ENCODE results near the gene ESRRG.

The ESRRG gene

GRCh38 chr1:216457356-216457755 is 265.9 kb downstream of the ESRRG start:
- no peak for DNase-seq

- no peak for DNase-seq
Measured at GRCh38 chr1:216456682-216457081, 266.5 kb downstream of the ESRRG start.

- no peak for DNase-seq
Measured at GRCh38 chr1:216453777-216454176, 269.5 kb downstream of the ESRRG start.
